NCI-H524 (cell line): ENCODE data around the gene GREM1.

Experiments
- DNase-seq, 2 experiments: peaks; one replicate each; lab custom pipeline; 2025; lab: John Stamatoyannopoulos, UW

The GREM1 gene

GRCh38 chr15:32694222-32694983, 23.4 kb upstream of the GREM1 start:
- no peak for DNase-seq

- DNase-seq: no peak
Observed at GRCh38 chr15:32698773-32699390, 18.9 kb upstream of the GREM1 start.

- no peak for DNase-seq
Observed at GRCh38 chr15:32700501-32701150, 17.2 kb upstream of the GREM1 start.

GRCh38 chr15:32701863-32702262, 15.9 kb upstream of the GREM1 start:
- DNase-seq: no peak

GRCh38 chr15:32704395-32704981, 13.3 kb upstream of the GREM1 start:
- DNase-seq: no peak

- DNase-seq: no peak
Observed at GRCh38 chr15:32705446-32705845, 12.4 kb upstream of the GREM1 start.

GRCh38 chr15:32706704-32707103, 11.1 kb upstream of the GREM1 start:
- DNase-seq: no peak

- no peak for DNase-seq
Observed at GRCh38 chr15:32707436-32707835, 10.4 kb upstream of the GREM1 start.

- no peak for DNase-seq
Observed at GRCh38 chr15:32709295-32710033, 8.3 kb upstream of the GREM1 start.

GRCh38 chr15:32715276-32715675, 2.5 kb upstream of the GREM1 start:
- no peak for DNase-seq

GRCh38 chr15:32716216-32716914, 1.4 kb upstream of the GREM1 start:
- no peak for DNase-seq

GRCh38 chr15:32716915-32717425, 834 bp upstream of the GREM1 start:
- peak in 1 of 2 experiments; percentile 37 for DNase-seq

GRCh38 chr15:32718227-32718820, 520 bp downstream of the GREM1 start:
- DNase-seq: peak in 1 of 2 experiments; percentile 46

GRCh38 chr15:32718821-32719716, 1.3 kb downstream of the GREM1 start:
- peak in 1 of 2 experiments; percentile 17 for DNase-seq

- no peak for DNase-seq
Observed at GRCh38 chr15:32721596-32721995, 3.8 kb downstream of the GREM1 start.

GRCh38 chr15:32722136-32722535, 4.3 kb downstream of the GREM1 start:
- no peak for DNase-seq

- DNase-seq: no peak
Observed at GRCh38 chr15:32723171-32723948, 5.6 kb downstream of the GREM1 start.

GRCh38 chr15:32729700-32730395, 12.0 kb downstream of the GREM1 start:
- DNase-seq: no peak
